Brain pericyte (primary cell): ENCODE results near the gene NEB.

Source experiments
- DNase-seq: peaks from one replicate; pipeline ENCODE4 v3.0.0-alpha.2; 2012; ENCODE audit warnings: low read depth, low spot score

Gene NEB

DNA sequence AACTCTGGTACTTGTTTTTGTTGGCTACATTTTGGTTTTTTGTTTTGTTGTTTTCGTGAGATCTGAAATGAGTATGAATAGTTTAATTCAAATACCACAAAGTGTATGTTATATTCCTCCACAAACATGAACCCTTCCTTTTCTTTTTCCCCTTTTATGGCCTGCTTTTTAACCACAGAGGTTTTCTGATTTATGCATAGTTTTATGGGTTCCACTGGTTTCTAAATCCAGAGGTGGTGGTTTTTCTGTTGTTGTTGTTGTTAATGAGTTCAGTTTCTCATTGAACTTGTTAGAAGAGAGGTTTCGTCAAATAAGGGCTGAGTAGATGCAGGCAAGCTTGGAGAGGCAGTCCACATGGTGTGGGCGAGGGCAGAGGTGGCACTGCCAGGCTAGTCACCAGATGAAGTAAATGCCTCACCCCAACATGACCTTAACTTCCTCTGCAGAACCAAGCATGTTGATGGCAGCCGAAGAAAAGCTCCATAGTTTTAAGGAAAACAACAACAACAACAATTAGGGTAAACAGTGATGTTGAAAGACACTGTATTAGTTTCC, 252.0 kb downstream of the NEB start:
- no peak for DNase-seq

DNA sequence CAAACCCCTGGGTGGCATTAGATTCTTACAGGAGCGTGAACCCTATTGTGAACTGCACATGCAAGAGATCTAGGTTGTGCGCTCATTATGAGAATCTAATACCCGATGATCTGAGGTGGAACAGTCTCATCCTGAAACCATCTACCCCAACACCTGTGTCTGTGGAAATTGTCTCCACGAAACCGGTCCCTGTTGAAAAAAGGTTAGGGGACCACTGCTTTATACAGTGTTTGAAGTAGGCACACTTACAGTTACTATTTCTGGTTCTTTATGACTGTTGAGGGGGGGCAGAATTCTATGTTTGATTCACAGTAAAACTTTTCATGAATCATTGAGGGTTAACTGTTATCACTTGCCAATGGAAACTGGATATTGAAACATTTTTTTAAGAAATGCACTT, 252.5 kb downstream of the NEB start:
- no peak for DNase-seq

- no peak for DNase-seq
Measured at GRCh38 chr2:151478011-151478410, 256.3 kb downstream of the NEB start.

DNA sequence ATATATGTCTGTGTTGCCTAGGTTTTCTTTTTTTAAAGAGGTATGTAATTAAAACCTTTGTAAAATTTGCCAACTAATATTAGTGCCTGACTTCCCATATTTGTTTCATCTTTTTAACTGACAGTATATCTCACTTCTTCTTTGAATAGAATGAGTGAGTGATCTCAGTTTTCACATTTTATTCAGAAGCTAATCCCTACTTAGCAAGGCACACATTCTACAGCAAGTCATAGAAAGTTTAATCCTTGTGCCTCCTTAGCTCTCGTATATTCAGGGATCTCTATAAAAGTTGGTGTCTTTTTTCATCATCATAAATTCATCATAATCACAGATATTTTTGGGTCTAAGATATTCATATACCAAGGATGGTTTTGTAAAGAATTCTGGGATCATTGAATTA, 258.0 kb downstream of the NEB start:
- DNase-seq: no peak

DNA sequence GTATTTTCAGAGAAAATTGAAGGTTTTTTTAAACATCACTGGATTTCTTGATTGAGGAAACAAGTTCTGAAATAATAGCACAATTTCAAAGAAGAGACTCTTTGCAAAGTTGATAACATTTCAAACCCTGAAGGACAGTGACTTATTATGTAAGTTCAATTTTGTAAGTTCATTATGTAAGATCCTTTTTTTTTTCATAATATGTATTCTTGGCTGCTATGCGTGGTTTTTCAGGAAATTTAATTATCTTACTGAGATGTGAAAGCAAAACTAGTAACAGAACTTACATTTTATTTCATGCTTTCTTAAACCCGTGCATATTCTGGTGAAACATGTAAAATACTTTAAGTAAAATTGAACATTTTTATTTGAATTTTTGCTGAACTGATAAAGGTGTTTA, 259.2 kb downstream of the NEB start:
- no peak for DNase-seq

DNA sequence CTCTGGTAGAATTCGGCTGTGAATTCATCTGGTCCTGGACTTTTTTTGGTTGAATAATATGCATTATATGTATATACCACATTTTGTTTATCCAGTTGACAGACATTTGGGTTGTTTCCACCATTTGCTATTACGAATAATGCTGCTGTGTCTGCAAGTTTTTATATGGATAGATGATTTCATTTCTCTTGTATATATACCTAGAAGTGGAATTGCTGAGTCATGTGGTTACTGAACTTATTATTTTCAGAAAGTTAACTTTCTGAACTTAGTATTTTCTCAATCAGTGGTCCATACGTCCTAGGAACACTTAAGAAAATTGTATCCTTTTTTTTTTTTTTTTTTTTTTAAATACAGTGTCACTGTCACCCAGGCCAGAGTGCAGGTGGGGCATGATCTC, 261.3 kb downstream of the NEB start:
- DNase-seq: no peak

DNA sequence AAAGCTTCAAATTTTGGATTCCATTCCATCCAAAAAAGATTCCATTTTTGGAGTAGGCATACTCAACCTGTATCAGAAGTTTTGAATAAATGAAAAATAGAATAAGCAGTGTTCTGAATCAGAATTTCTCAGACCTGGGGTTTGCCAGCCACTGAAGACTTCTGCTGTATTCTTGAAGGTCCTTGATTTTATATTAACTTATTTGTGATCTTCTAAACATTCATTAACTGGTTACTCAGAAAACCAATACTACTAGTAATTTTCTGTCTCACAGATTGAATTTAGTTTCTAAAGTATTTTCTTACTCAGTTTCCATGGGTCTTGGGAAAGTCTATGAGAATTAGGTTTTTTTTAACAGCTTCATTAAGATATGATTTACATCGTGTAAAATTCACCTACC, 263.7 kb downstream of the NEB start:
- no peak for DNase-seq

- DNase-seq: no peak
Measured at GRCh38 chr2:151465771-151466170, 268.5 kb downstream of the NEB start.

- no peak for DNase-seq
Measured at GRCh38 chr2:151459358-151459757, 274.9 kb downstream of the NEB start.

GRCh38 chr2:151439127-151439526, 295.1 kb downstream of the NEB start:
- no peak for DNase-seq

DNA sequence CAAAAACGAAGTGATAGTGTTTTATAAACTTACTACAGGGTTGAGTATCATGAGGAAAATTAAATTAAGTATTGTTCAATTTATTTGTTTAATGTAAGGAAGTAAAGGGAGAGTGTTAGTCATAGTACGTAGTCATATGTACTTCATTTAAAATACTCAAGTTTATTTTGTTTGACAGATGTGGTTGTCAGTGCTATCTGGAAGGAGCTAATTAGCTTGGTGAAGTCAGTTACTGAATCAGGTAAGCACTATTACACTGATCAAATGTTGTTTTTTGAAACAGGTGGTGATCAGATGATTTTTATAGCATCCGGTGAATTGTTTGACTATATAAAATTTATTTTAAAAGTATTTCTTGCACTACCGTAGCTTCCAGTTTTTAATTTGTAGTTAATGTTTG, 295.8 kb downstream of the NEB start:
- no peak for DNase-seq

DNA sequence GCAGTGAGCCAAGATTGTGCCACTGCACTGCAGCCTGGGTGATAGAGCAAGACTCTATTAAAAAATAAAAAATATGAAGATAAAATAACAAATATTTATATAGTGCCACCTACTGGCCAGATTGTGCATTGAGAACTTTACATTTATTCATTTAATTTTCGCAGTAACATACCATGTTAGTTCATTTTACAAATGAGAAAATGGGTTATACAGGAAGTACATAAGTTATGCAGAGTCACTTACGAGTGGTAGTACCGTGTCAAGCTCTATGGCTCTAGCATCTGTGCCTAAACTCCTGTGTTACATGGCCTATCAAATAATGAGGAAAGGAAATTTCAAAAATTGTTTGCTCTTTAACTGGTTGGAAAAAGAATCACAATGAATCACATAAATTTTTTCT, 296.6 kb downstream of the NEB start:
- DNase-seq: no peak
